ENCODE measurements around the gene KLHL42.

DNA sequence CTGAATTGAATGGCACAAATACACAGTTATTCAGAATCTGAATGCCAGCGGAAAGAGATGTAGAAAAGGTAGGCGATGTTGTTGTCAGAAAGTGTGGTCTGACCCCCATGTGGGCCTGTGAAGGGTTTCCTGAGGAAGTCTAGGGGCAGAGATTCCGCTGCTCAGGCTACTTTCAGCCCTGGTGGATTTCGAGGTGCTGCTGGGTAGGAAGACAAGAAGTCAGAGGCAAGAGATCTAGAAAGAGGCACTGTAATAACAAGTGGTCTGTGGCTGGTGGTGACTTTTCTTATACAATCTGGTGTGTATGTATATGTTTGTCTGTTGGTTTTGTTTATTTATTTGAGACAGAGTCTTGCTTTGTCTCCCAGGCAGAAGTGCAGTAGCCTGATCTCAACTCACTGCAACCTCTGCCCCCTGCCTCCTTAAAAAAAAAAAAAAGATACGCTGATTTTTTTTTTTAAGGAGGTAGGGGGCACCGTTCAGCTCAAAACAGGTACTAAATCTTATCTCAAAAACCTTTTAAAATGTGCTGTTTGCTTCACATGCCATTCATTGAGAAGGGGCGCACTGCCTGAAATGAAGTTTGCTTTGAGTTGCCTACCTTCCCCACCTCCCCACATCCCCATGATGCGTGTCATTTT lies 27.1 kb downstream of the KLHL42 start:
- TF ChIP-seq ZNF426 (tag by site-specific recombination; IDR thresholded peaks at IDR 0.05) (no peak), ZBTB48 (tag by site-specific recombination; IDR thresholded peaks at IDR 0.05) (no peak)
- TF ChIP-seq, protein P1, sequence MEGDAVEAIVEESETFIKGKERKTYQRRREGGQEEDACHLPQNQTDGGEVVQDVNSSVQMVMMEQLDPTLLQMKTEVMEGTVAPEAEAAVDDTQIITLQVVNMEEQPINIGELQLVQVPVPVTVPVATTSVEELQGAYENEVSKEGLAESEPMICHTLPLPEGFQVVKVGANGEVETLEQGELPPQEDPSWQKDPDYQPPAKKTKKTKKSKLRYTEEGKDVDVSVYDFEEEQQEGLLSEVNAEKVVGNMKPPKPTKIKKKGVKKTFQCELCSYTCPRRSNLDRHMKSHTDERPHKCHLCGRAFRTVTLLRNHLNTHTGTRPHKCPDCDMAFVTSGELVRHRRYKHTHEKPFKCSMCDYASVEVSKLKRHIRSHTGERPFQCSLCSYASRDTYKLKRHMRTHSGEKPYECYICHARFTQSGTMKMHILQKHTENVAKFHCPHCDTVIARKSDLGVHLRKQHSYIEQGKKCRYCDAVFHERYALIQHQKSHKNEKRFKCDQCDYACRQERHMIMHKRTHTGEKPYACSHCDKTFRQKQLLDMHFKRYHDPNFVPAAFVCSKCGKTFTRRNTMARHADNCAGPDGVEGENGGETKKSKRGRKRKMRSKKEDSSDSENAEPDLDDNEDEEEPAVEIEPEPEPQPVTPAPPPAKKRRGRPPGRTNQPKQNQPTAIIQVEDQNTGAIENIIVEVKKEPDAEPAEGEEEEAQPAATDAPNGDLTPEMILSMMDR (tag by site-specific recombination; IDR thresholded peaks at IDR 0.05): no peak
- TF ChIP-seq, protein P2, sequence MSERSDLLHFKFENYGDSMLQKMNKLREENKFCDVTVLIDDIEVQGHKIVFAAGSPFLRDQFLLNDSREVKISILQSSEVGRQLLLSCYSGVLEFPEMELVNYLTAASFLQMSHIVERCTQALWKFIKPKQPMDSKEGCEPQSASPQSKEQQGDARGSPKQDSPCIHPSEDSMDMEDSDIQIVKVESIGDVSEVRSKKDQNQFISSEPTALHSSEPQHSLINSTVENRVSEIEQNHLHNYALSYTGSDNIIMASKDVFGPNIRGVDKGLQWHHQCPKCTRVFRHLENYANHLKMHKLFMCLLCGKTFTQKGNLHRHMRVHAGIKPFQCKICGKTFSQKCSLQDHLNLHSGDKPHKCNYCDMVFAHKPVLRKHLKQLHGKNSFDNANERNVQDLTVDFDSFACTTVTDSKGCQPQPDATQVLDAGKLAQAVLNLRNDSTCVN (tag by site-specific recombination; optimal IDR thresholded peaks at IDR 0.05): no peak

All from HEK293 (cell line).